HG02678 (cell line): ENCODE results near the gene HPSE2.

Source experiments
- ATAC-seq: cut with Tn5 transposase; IDR thresholded peaks from one replicate; pipeline ENCODE4 v1.9.1; 2021; ENCODE audit warnings: mild to moderate bottlenecking, moderate library complexity; ENCODE audit not compliant: unreplicated experiment

The HPSE2 gene

GRCh38 chr10:98419469-98420261 lies 816.0 kb downstream of the HPSE2 start:
- ATAC-seq = no peak

- ATAC-seq = no peak
Observed at GRCh38 chr10:98418665-98419468, 816.8 kb downstream of the HPSE2 start.

DNA sequence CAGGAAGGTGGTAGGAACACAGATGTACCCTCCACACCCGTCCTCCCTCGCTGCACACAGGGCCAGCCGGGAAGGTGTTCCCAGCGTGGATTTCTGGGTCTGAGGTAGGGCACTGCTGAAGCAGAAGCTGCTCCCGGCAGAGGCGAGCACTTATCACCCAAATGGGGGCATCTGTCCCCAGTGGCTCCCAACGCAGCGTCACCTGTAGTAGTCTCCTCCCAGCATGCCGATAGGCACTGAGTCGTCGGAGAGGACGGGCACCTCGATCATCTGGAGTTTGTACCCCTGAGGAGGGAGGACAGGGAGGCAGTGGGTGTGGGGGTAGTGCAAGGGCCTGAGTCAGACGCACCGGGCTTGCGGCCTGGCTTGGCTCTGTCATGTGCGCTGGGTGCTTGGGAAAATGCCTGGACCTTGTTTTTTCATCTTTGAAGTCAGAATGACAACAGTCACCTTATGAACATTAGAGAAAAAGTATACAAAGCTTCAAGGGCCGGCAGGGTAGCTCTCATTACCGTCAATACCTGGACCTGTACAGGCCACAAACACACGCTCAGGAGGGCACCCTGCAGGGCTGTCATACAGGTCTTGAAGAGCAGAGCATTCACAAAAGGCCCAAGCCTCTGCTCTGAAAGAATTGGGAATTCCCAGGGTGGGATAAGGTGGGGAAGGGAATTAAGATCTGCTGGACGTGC lies 817.5 kb downstream of the HPSE2 start:
- ATAC-seq = no peak

DNA sequence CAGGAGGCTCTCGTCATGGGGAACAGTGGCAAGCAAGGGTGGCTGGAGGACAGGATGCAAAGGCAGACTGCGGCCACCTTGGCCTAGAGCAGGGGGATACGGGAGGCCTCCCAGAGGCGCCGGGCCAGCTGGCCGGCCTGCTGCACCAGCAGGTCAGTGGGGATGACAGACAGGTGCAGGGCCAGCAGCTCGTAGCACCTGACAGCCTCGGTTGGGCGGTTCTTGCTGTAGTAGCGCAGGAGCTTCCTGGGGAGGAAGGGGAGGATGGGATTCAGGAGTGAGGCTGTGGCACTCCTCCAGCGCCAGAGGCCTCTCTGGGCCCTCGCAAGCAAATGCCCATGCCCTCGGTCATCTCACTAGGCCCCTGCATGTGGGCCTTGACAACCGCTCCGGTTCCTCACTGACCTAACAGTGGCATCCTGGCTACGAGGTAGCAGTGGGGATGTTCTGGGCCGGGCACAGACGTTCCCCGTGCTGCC lies 818.1 kb downstream of the HPSE2 start:
- ATAC-seq = no peak

DNA sequence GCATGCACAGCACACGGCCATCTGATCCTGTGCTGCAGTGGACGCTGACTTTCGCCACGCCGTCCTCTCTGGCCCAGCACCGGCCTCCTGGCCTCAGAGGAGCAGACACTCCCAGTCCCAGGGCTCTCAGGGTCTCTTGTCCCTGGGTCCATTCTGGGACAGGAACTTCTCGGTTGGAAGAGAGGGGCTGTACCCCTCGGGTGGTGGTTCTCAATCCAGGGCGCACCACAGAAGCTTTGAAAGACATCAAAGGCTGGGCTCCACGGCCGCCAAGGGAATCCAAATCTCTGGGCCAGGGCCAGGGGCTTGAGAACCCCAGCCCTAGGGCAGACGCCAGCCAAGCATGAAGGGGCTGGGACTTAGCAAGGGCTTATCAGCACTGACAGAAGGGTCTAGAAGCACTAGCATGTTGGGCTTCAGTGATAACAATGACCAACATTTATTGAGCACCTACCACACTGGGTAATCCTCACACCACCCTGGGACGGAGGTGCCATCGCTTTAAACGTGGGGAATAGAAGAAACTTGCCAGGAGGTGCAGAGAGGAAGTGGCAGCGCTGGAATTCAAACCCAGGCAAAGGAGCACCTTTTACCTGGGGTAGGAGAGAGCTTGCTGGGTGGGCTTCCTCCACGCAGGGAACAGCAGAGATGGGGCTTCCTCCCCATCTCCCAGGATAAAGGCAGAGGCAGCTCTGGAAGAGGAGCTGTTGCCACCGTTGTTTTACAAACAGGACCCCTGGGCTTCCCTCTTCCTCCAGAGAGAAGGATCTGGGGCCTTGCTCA lies 818.9 kb downstream of the HPSE2 start:
- ATAC-seq = no peak

DNA sequence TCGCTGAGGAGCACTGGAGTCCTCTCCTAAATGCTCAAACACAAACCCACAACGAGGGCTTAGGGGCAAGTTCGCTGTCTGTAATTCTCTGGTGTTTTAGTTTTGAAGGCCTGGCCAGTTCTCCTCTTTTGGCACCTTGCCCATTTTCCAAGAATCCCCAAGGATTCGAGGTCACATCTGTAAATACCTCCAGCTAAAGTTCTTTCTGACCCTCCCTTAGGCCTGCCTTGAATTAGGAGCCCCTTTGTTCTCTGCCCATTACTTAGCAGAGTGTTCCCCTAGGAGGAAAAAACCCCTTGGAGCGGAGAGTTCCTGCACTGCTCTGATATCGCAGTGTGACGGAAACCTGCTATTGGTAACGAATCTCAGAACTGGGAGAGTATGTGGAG lies 819.9 kb downstream of the HPSE2 start:
- ATAC-seq = no peak

DNA sequence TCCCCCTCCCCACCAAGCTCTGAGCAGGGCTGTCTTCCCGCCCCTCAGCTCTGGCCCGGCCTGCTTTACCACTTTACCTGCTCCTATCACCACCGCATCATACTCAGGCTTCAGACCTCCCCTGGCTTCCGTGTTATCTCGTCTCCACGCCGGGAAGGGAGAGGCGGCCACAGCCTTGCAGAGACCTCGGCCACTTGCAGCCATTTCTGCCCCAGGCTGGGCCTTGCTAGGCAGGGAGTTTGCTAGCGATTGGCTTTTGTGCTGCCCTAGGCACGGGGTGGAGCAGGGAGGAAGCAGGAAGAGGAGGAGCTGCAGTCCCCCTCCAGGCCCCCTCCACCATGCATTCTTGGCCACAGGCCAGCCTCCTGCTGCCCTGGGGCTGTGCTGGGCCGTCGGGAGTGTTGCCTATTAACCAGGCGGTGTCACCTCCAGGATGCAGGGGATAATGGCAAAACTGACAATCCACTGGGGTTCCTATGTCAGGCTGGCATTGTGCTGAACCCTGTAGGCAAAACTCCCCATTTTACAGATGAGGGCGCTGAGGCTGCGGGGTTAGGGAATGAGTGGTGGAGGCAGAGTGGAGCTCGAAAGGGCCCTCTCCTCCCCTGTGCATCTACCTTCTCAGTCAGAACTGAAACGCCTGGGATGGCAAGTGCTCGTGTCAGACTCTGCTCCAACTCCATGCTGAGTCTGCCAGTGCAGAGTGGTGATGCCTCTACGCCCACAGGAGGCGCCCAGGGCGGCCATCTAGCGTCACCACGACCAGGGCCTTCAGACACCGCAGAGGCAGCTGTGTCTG lies 820.5 kb downstream of the HPSE2 start, which contains the start of gene PYROXD2:
Gene PYROXD2, minus strand, starts transcription at position 251 of the 799 bp plus-strand sequence. Its CDS starts 47 bp downstream, at position 204.
- ATAC-seq = peak; percentile 73

DNA sequence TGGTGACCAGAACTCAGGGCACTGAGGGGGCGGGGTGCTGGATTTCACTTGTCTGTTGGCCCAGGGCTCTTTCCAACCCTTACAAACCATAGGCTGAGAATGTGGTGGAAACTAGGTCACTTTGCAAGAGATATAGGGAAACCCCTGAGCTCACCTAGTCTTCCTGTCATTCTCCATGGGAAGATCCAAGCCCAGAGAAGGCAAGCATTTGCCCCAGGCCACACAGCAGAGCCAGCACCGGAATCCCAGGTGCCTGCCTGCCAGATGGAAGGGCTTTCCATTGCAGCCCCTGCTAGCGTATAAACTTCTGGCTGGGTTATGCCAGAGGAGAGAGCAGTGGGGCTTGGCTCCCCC lies 821.1 kb downstream of the HPSE2 start:
- no peak for ATAC-seq

- no peak for ATAC-seq
Observed at GRCh38 chr10:98411768-98412167, 823.9 kb downstream of the HPSE2 start.

GRCh38 chr10:98411166-98411565 lies 824.5 kb downstream of the HPSE2 start:
- ATAC-seq = no peak

DNA sequence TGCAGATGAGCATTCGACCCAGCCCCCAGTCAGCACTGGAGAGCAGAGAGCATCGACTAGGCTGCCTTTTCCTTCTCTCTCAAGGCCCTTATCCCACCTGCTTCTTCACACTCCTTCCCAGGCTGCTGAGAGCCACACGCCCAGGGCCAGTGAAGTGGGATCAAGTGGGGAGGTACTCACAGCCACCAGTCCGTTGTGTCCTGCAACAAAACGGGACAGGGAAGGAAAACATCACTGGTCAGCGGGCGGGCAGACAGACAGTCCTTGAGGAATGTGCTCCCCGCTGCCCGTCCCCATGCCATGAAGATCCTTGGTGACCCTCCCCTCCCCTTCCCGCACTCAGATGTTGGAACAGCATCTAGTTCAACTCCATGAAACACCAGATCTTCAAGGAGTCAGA lies 824.9 kb downstream of the HPSE2 start:
- ATAC-seq = no peak

DNA sequence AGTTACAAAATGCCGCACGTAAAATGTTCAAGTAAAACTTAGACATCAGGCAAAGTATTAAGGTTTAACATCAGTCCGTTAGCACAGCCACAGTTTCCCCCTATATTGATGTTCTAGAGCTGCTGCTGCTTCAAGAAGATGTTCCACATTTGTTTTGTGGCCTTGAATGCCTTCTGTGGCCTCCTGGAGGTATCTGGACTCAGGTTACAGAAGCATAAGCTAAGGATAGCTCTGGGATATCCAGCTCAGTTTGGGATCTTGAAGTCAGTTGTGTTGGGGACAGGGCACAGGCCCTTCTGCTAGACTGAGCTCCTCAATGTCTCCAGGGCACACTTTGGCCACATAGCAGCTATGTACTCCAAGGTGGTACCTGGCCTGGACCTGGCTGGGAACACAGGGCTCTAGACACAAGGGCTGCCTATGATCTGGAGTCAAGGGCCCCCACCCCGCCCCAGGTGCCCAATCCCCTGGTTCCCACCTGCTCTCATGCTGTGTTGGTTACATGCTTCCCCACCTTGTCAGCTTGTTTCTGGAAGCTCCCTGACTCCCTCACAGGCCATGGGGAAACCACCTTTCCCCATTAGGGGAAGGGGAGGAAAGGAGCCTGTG lies 825.4 kb downstream of the HPSE2 start:
- no peak for ATAC-seq

GRCh38 chr10:98408799-98409198 lies 826.9 kb downstream of the HPSE2 start:
- no peak for ATAC-seq

GRCh38 chr10:98407744-98408241 lies 827.9 kb downstream of the HPSE2 start:
- ATAC-seq = no peak
